Skeletal muscle tissue (tissue), 4 donors: ENCODE data around the gene KRT20. TPM values are rescaled to one million over a fixed set of nuclear protein-coding genes. Genes with fewer than 3 reads are reported as not detected.

Experiments
- H3K27ac ChIP-seq: one replicate; pipeline ENCODE4 v1.7.0; 2013; ENCODE audit warnings: mild to moderate bottlenecking, low read depth, low read length, inconsistent platforms
- H3K27me3 ChIP-seq, 3 donors: one replicate each; pipeline ENCODE4 v1.7.0; 2013; ENCODE audit warnings: low read length in 3 of 3; ENCODE audit not compliant: control insufficient read depth in 3 of 3, insufficient read depth in 3 of 3
- H3K36me3 ChIP-seq, 3 donors: one replicate each; pipeline ENCODE4 v1.7.0; 2013; ENCODE audit warnings: low read length in 3 of 3; ENCODE audit not compliant: control insufficient read depth in 3 of 3, insufficient read depth in 3 of 3
- H3K4me1 ChIP-seq, 3 donors: one replicate each; pipeline ENCODE4 v1.7.0; 2013; ENCODE audit warnings: low read length in 3 of 3, mild to moderate bottlenecking in 3 of 3; ENCODE audit not compliant: control insufficient read depth in 3 of 3, insufficient read depth in 3 of 3
- H3K4me3 ChIP-seq, 3 donors: one replicate each; pipeline ENCODE4 v1.7.0; 2013; ENCODE audit warnings: low read length in 3 of 3
- H3K9ac ChIP-seq, 3 donors: one replicate each; pipeline ENCODE4 v1.7.0; 2013; ENCODE audit warnings: low read length in 3 of 3, mild to moderate bottlenecking in 3 of 3, moderate library complexity in 2 of 3, low read depth in 1 of 3
- H3K9me3 ChIP-seq, 3 donors: one replicate each; pipeline ENCODE4 v1.7.0; 2013; ENCODE audit warnings: low read length in 3 of 3; ENCODE audit not compliant: control insufficient read depth in 3 of 3
- total RNA-seq: library from RNA; depleted of rRNA; stranded (reverse); fragments of >200 nt; gene quantifications from one replicate; pipeline ENCODE4 v1.2.3, GENCODE V29; 2014
- donor health status: Osteomylitis.

The KRT20 gene
- total RNA-seq, 1 donor from 2014 or later, result not detected

- Histone ChIP-seq H3K4me1 (no peaks in the 10 kb centered on the region), H3K27ac (no peak overlapping the region), H3K36me3 (no peaks in the 10 kb centered on the region), H3K4me3 (no peak overlapping the region), H3K9ac (no peak overlapping the region), H3K9me3 (no peaks in the 10 kb centered on the region), H3K27me3 (peaks cover 8 to 13% (median 11%) of the 10 kb centered on the region in 3 donors)
Measured at GRCh38 chr17:40901981-40902474, 17.0 kb upstream of the KRT20 start.

- H3K27ac ChIP-seq, result no peak overlapping the region
Measured at GRCh38 chr17:40900809-40901356, 15.8 kb upstream of the KRT20 start.

GRCh38 chr17:40896916-40897455 is 11.9 kb upstream of the KRT20 start:
- no peak overlapping the region for H3K4me3 ChIP-seq
- no peaks in the 10 kb centered on the region for H3K4me1 ChIP-seq
- no peak overlapping the region for H3K9ac ChIP-seq
- peaks cover 3 to 15% (median 12%) of the 10 kb centered on the region in 3 donors for H3K27me3 ChIP-seq
- H3K36me3 ChIP-seq, result no peaks in the 10 kb centered on the region
- no peak overlapping the region for H3K27ac ChIP-seq
- no peaks in the 10 kb centered on the region for H3K9me3 ChIP-seq

More at GRCh38 chr17:40900809-40901356, 15.8 kb upstream of the KRT20 start:
- no peaks in the 10 kb centered on the region for H3K36me3 ChIP-seq
- H3K9ac ChIP-seq, result no peak overlapping the region
- H3K4me1 ChIP-seq, result no peaks in the 10 kb centered on the region
- H3K27me3 ChIP-seq, result peaks cover 4 to 13% (median 6%) of the 10 kb centered on the region in 3 donors
- no peaks in the 10 kb centered on the region for H3K9me3 ChIP-seq
- no peak overlapping the region for H3K4me3 ChIP-seq

DNA sequence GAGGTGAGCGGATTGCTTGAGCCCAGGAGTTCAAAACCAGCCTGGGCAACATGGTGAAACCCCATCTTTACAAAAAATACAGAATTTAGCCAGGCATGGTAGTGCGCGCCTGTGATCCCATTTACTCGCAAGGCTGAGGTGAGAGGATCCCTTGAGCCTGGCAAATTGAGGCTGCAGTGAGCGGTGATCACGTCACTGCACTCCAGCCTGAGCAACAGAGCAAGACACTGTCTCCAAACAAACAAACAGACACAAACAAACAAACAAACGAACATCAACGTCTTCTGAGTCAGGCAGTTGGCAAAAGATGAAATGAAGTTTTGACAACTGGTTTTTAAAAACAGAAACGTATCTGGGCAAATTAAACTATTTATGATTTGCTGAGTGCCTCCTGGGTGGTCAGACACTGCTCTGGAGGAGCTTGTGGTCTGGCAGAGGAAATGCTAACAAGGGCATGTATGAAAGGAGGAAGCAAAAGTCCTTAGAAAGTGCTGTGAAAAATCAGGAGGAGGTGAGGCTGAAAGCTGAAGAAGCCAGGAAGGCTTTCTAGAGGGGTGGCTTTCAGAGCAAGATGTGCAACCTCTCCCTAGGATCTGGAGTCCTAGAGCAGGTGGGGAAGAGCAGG is 10.2 kb upstream of the KRT20 start:
- Histone ChIP-seq H3K9ac (no peak overlapping the region), H3K9me3 (no peaks in the 10 kb centered on the region), H3K4me1 (no peaks in the 10 kb centered on the region), H3K27ac (no peak overlapping the region), H3K36me3 (no peaks in the 10 kb centered on the region), H3K4me3 (no peak overlapping the region), H3K27me3 (peaks cover 7 to 21% (median 12%) of the 10 kb centered on the region in 3 donors)

DNA sequence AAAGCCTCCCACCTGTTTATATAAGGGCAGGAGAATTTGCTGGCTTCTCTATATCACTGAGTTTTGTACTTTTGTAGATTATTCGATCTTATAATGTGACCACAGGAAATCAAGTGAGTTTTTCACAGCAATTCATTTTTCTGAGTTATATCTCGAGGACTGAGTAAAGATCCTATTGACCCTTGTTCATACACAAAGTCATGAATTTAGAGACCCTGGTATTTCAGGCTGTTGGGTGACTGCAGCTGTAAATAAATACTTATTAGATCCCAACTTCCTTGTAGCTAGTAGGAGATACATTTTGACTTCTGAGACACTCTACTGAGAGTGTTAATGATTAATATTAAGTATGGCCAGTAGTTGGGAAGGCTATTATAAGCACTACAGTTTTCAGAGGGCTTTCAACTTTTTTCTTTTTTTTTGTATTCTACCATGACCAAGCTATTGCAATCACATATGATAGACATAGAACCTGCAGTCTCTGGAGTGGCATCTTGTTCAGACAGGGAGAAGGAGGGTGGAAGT is 3.2 kb upstream of the KRT20 start:
- Histone ChIP-seq H3K27ac (no peak overlapping the region), H3K9ac (no peak overlapping the region), H3K4me1 (no peaks in the 10 kb centered on the region), H3K36me3 (no peaks in the 10 kb centered on the region), H3K9me3 (no peaks in the 10 kb centered on the region), H3K4me3 (no peak overlapping the region), H3K27me3 (peaks cover 8 to 19% (median 8%) of the 10 kb centered on the region in 3 donors)

GRCh38 chr17:40886090-40886489 is 1.0 kb upstream of the KRT20 start:
- no peaks in the 10 kb centered on the region for H3K4me1 ChIP-seq
- H3K27me3 ChIP-seq, result peaks cover 7 to 12% (median 8%) of the 10 kb centered on the region in 3 donors
- H3K36me3 ChIP-seq, result no peaks in the 10 kb centered on the region
- no peak overlapping the region for H3K4me3 ChIP-seq
- H3K9ac ChIP-seq, result no peak overlapping the region
- H3K9me3 ChIP-seq, result no peaks in the 10 kb centered on the region
- H3K27ac ChIP-seq, result no peak overlapping the region

DNA sequence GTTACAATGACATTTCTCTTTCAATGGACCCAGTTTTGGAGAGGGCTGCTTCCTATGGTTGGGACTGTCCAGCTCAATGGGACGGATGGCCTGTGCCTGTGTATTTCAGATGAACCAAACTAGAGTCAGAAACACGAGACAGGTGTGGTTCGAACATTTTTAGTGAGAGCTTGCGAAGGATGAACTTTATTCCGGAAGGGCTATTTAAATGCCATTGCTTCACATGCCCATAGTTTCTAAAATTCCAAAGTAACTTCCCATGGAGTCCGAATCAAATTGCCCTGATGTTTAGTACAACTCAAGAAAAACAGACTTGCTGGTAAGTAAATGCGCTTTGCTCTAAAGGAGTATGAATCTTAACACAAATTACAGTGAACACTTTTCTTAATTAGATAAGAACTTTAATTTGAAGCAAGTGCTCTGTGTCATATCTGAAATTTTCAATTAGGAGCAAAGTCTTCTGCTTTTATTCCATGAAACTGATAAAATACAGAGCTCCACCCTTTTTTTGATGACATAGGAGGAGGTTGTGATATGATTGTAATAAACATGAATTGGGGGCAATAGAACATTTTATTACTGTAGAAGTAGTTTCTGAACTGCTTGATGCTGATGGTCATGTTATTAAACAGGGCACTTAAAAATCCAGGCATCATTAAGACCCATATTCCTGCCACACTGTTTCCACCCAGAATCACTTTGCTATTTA is 1.3 kb downstream of the KRT20 start:
- Histone ChIP-seq H3K9me3 (no peaks in the 10 kb centered on the region), H3K27me3 (peaks cover 0 to 5% (median 2%) of the 10 kb centered on the region in 3 donors), H3K9ac (no peak overlapping the region), H3K36me3 (no peaks in the 10 kb centered on the region), H3K4me3 (no peak overlapping the region), H3K27ac (no peak overlapping the region), H3K4me1 (no peaks in the 10 kb centered on the region)

DNA sequence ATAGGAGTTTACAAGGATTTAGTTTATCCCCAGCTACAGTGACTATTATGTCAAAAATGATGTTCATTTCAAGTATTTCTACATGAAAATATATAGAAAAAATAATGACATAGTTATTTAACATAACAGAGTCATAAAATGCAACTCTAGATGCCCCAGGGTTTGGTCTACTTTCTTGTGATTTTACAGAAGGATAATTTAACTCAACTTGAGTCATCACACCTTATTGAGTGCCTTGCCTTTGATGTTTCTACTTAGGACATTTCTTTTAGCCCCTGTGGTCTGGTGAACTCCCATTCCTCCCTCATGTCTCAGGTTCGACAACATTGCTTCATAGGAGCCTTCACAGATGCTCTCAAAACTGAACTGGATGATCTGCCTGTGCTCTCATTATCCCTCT is 2.0 kb downstream of the KRT20 start:
- Histone ChIP-seq H3K27me3 (peaks cover 0 to 5% (median 2%) of the 10 kb centered on the region in 3 donors), H3K36me3 (no peaks in the 10 kb centered on the region), H3K9ac (no peak overlapping the region), H3K9me3 (no peaks in the 10 kb centered on the region), H3K4me1 (no peaks in the 10 kb centered on the region), H3K4me3 (no peak overlapping the region), H3K27ac (no peak overlapping the region)

DNA sequence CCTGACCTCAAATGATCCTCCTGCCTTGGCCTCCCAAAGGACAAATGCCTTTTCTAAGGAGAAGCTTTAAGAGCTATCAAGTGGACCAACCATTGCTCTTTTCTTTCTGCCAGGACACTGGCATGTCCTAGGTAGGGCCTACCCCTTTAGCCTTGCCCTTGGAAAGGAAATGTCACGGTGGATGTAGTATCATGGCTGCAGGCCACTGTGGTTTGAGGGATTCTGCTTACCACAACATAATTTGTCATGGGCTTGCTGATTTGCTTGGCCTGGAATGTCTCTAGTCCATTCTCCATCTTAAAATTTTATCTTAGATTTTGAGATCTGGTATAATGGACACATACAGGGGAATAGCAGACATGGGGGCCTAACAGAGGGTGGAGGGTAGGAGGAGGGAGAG is 6.0 kb downstream of the KRT20 start:
- Histone ChIP-seq H3K36me3 (no peaks in the 10 kb centered on the region), H3K9me3 (no peaks in the 10 kb centered on the region), H3K4me1 (no peaks in the 10 kb centered on the region), H3K27me3 (no peaks in the 10 kb centered on the region), H3K27ac (no peak overlapping the region), H3K4me3 (no peak overlapping the region), H3K9ac (no peak overlapping the region)

- no peak overlapping the region for H3K9ac ChIP-seq
- H3K9me3 ChIP-seq, result no peaks in the 10 kb centered on the region
- no peak overlapping the region for H3K4me3 ChIP-seq
- H3K27ac ChIP-seq, result no peak overlapping the region
- no peaks in the 10 kb centered on the region for H3K4me1 ChIP-seq
- H3K27me3 ChIP-seq, result no peaks in the 10 kb centered on the region
- no peaks in the 10 kb centered on the region for H3K36me3 ChIP-seq
Measured at GRCh38 chr17:40878044-40878443, 7.0 kb downstream of the KRT20 start.
